Activated CD8-positive, alpha-beta T cell treated with anti-CD3 and anti-CD28 coated beads, Interleukin-2, amount 10 ng/mL, durations not matched to agents 7 days and 5 days (primary cell): ENCODE results near the gene OPA3. TPM values are rescaled to one million over a fixed set of nuclear protein-coding genes. Genes with fewer than 3 reads are reported as not detected.

Source experiments
- ATAC-seq: fragments of 150-1000 bp; cut with Tn5 transposase; one replicate; pipeline ENCODE4 v1.10.0; 2021; ENCODE audit warnings: moderate library complexity
- CTCF ChIA-PET: fragments of 350-600 bp; sonication (Branson Sonifier 250); formaldehyde crosslinking; loops from one replicate; lab custom pipeline; 2021; ENCODE audit warnings: antibody characterized with exemption; lab: Charles Lee
- POLR2A ChIA-PET: fragments of 350-600 bp; sonication (Branson Sonifier 250); formaldehyde crosslinking; loops from one replicate; lab custom pipeline; 2021; ENCODE audit warnings: antibody characterized with exemption; lab: Charles Lee
- DNase-seq: peaks from one replicate; pipeline ENCODE4 v3.0.0-alpha.2; 2020
- H3K27ac Mint-ChIP-seq: one replicate; pipeline ENCODE4 v1.8.0; 2021; ENCODE audit warnings: mild to moderate bottlenecking, mixed read lengths
- H3K27me3 Mint-ChIP-seq: one replicate; pipeline ENCODE4 v1.8.0; 2021; ENCODE audit warnings: low read depth, mixed read lengths
- H3K36me3 Mint-ChIP-seq: one replicate; pipeline ENCODE4 v1.8.0; 2021; ENCODE audit warnings: low read depth, mixed read lengths
- H3K4me1 Mint-ChIP-seq: one replicate; pipeline ENCODE4 v1.8.0; 2021; ENCODE audit warnings: low read depth, mixed read lengths
- H3K4me3 Mint-ChIP-seq: one replicate; pipeline ENCODE4 v1.8.0; 2021; ENCODE audit warnings: mild to moderate bottlenecking, mixed read lengths
- H3K9me3 Mint-ChIP-seq: one replicate; pipeline ENCODE4 v1.8.0; 2022; ENCODE audit warnings: mixed read lengths; ENCODE audit not compliant: insufficient read depth
- total RNA-seq, 2 experiments: library from RNA; stranded (reverse); gene quantifications; one replicate each; pipeline ENCODE4 v1.2.3, GENCODE V29; 2021

Gene OPA3
- total RNA-seq, 2 experiments from 2014 or later = 13.4 to 14.9 TPM

- no peaks in the 10 kb centered on the region for H3K27me3 Mint-ChIP-seq
- CTCF ChIA-PET = interaction anchor here (0.7 to 1.6 kb wide), 7 partner anchors 9 to 209 kb away, joined by 3 to 6 read pairs (median 3); no protein-coding TSS in a partner anchor
- ATAC-seq (no peak), DNase-seq (no peak)
- H3K27ac Mint-ChIP-seq = peak overlapping the region; percentile 67
- peaks cover 56% of the 10 kb centered on the region for H3K4me1 Mint-ChIP-seq
- peaks cover 37% of the 10 kb centered on the region for H3K36me3 Mint-ChIP-seq
- peak overlapping the region; percentile 87 for H3K4me3 Mint-ChIP-seq
- no peaks in the 10 kb centered on the region for H3K9me3 Mint-ChIP-seq
- POLR2A ChIA-PET = interaction anchor here (1.3 kb wide), 1 partner anchor 134 kb away, joined by 10 read pairs; no protein-coding TSS in a partner anchor
Measured at GRCh38 chr19:45507872-45508416, 76.7 kb downstream of the OPA3 start.

GRCh38 chr19:45506989-45507871, 77.4 kb downstream of the OPA3 start, which contains the start of gene VASP:
Gene VASP, plus strand, starts transcription at chr19:45507479. Its CDS starts 293 bp downstream, at chr19:45507772.
- peaks cover 35% of the 10 kb centered on the region for H3K36me3 Mint-ChIP-seq
- ATAC-seq (peak; percentile 68), DNase-seq (peak; percentile 96)
- CTCF ChIA-PET = interaction anchor here (1.1 to 1.6 kb wide), 4 partner anchors 8 to 210 kb away, joined by 3 to 6 read pairs (median 4); no protein-coding TSS in a partner anchor
- peaks cover 50% of the 10 kb centered on the region for H3K4me1 Mint-ChIP-seq
- no peaks in the 10 kb centered on the region for H3K27me3 Mint-ChIP-seq
- POLR2A ChIA-PET = no interaction called here
- peak within 1 kb of the TSS; percentile 88 for H3K4me3 Mint-ChIP-seq
- no peaks in the 10 kb centered on the region for H3K9me3 Mint-ChIP-seq
- peak within 1 kb of the TSS; percentile 98 for H3K27ac Mint-ChIP-seq

- H3K9me3 Mint-ChIP-seq = no peaks in the 10 kb centered on the region
- H3K4me1 Mint-ChIP-seq = peaks cover 42% of the 10 kb centered on the region
- H3K27ac Mint-ChIP-seq = peak overlapping the region; percentile 98
- no peaks in the 10 kb centered on the region for H3K27me3 Mint-ChIP-seq
- H3K36me3 Mint-ChIP-seq = peaks cover 29% of the 10 kb centered on the region
- DNase-seq (peak; percentile 98), ATAC-seq (peak; percentile 74)
- ChIA-PET CTCF (interaction anchor here (1.8 to 3.2 kb wide), 6 partner anchors 11 to 136 kb away, joined by 8 to 15 read pairs (median 14); partner anchors contain the start of gene RTN2), POLR2A (no interaction called here)
- peak overlapping the region; percentile 88 for H3K4me3 Mint-ChIP-seq
Measured at GRCh38 chr19:45506246-45506988, 78.2 kb downstream of the OPA3 start.

GRCh38 chr19:45505996-45506245, 78.7 kb downstream of the OPA3 start:
- Mint-ChIP-seq H3K36me3 (peaks cover 27% of the 10 kb centered on the region), H3K4me3 (peak overlapping the region; percentile 88), H3K27me3 (no peaks in the 10 kb centered on the region), H3K27ac (peak overlapping the region; percentile 83), H3K4me1 (peaks cover 37% of the 10 kb centered on the region), H3K9me3 (no peaks in the 10 kb centered on the region)
- ChIA-PET CTCF (interaction anchor here (1.8 to 3.2 kb wide), 6 partner anchors 10 to 137 kb away, joined by 8 to 15 read pairs (median 14); partner anchors contain the start of gene RTN2), POLR2A (no interaction called here)
- no peak for ATAC-seq
- DNase-seq = no peak

GRCh38 chr19:45505151-45505995, 79.2 kb downstream of the OPA3 start:
- CTCF ChIA-PET = interaction anchor here (0.7 to 3.2 kb wide), 8 partner anchors 10 to 137 kb away, joined by 3 to 15 read pairs (median 10); partner anchors contain the start of gene RTN2
- no peaks in the 10 kb centered on the region for H3K27me3 Mint-ChIP-seq
- ATAC-seq (no peak), DNase-seq (no peak)
- H3K36me3 Mint-ChIP-seq = peaks cover 22% of the 10 kb centered on the region
- H3K4me1 Mint-ChIP-seq = peaks cover 31% of the 10 kb centered on the region
- peak overlapping the region; percentile 88 for H3K4me3 Mint-ChIP-seq
- no peaks in the 10 kb centered on the region for H3K9me3 Mint-ChIP-seq
- POLR2A ChIA-PET = no interaction called here
- peak overlapping the region; percentile 83 for H3K27ac Mint-ChIP-seq

GRCh38 chr19:45503909-45504308, 80.7 kb downstream of the OPA3 start:
- Mint-ChIP-seq H3K27me3 (peaks cover 3% of the 10 kb centered on the region), H3K4me1 (peaks cover 28% of the 10 kb centered on the region), H3K36me3 (peaks cover 14% of the 10 kb centered on the region), H3K9me3 (no peaks in the 10 kb centered on the region), H3K27ac (no peak overlapping the region), H3K4me3 (no peak overlapping the region)
- DNase-seq (no peak), ATAC-seq (no peak)
- ChIA-PET CTCF (interaction anchor here (2.4 to 3.2 kb wide), 3 partner anchors 26 to 139 kb away, joined by 8 to 15 read pairs (median 13); no protein-coding TSS in a partner anchor), POLR2A (no interaction called here)

GRCh38 chr19:45502111-45502510, 82.5 kb downstream of the OPA3 start:
- no peaks in the 10 kb centered on the region for H3K9me3 Mint-ChIP-seq
- H3K4me1 Mint-ChIP-seq = peaks cover 41% of the 10 kb centered on the region
- POLR2A ChIA-PET = no interaction called here
- peaks cover 3% of the 10 kb centered on the region for H3K27me3 Mint-ChIP-seq
- CTCF ChIA-PET = no interaction called here
- H3K27ac Mint-ChIP-seq = no peak overlapping the region
- peaks cover 11% of the 10 kb centered on the region for H3K36me3 Mint-ChIP-seq
- ATAC-seq (no peak), DNase-seq (no peak)
- H3K4me3 Mint-ChIP-seq = no peak overlapping the region

- no peak for DNase-seq
- Mint-ChIP-seq H3K4me3 (no peak overlapping the region), H3K4me1 (peaks cover 43% of the 10 kb centered on the region), H3K27me3 (peaks cover 3% of the 10 kb centered on the region), H3K27ac (no peak overlapping the region), H3K36me3 (peaks cover 11% of the 10 kb centered on the region), H3K9me3 (no peaks in the 10 kb centered on the region)
- ChIA-PET CTCF (interaction anchor here (0.8 kb wide), 1 partner anchor 62 kb away, joined by 3 read pairs; no protein-coding TSS in a partner anchor), POLR2A (no interaction called here)
- no peak for ATAC-seq
Measured at GRCh38 chr19:45501730-45502014, 82.9 kb downstream of the OPA3 start.

GRCh38 chr19:45500918-45501729, 83.5 kb downstream of the OPA3 start:
- ChIA-PET CTCF (interaction anchor here (0.8 kb wide), 1 partner anchor 62 kb away, joined by 3 read pairs; no protein-coding TSS in a partner anchor), POLR2A (no interaction called here)
- H3K4me3 Mint-ChIP-seq = no peak overlapping the region

More at GRCh38 chr19:45500918-45501729, 83.5 kb downstream of the OPA3 start:
- Mint-ChIP-seq H3K27ac (no peak overlapping the region), H3K4me1 (peaks cover 41% of the 10 kb centered on the region), H3K36me3 (peaks cover 11% of the 10 kb centered on the region), H3K9me3 (no peaks in the 10 kb centered on the region), H3K27me3 (peaks cover 5% of the 10 kb centered on the region)
- no peak for DNase-seq
- ATAC-seq = no peak
